Right atrium auricular region (tissue), 2 donors: Measurements from ENCODE around the gene RPL18. TPM values are rescaled to one million over a fixed set of nuclear protein-coding genes. Genes with fewer than 3 reads are reported as not detected.
A peak's percentile ranks its signal among the peaks of the same experiment; 100 is the strongest.

ENCODE experiments used
- DNase-seq: peaks from one replicate; pipeline ENCODE4 v3.0.0-alpha.2; 2019; ENCODE audit warnings: low spot score
- H3K27ac ChIP-seq, 2 donors: fragments of 200-600 bp; sonication (generic); 1 replicate in 1 of 2; 2 replicates in 1 of 2; pipeline ENCODE4 v1.5.1; 2016 to 2019
- H3K27me3 ChIP-seq, 2 donors: fragments of 200-600 bp; sonication (generic); one replicate each; pipeline versions ENCODE4 v1.5.1 to v1.6.0; 2017 to 2019
- H3K36me3 ChIP-seq: fragments of 200-600 bp; sonication (generic); one replicate; pipeline ENCODE4 v1.5.1; 2016
- H3K4me1 ChIP-seq, 2 donors: fragments of 200-600 bp; sonication (generic); one replicate each; pipeline versions ENCODE4 v1.5.1 to v1.6.0; 2017 to 2019
- H3K4me3 ChIP-seq, 2 donors: fragments of 200-600 bp; sonication (generic); 1 replicate in 1 of 2; 2 replicates in 1 of 2; pipeline ENCODE4 v1.5.1; 2017 to 2019; ENCODE audit warnings: mild to moderate bottlenecking in 1 of 2, moderate library complexity in 1 of 2
- H3K9me3 ChIP-seq, 2 donors: fragments of 200-600 bp; sonication (generic); one replicate each; pipeline ENCODE4 v1.5.1; 2019
- total RNA-seq, 2 donors: library from RNA; depleted of rRNA; stranded (reverse); fragments of >200 nt; gene quantifications; one replicate each; pipeline ENCODE4 v1.1.0, GENCODE V29; 2016
- TF ChIP-seq, protein P1 (sequence below), 2 donors: fragments of 200-600 bp; sonication (generic); IDR thresholded peaks; one replicate each; pipeline ENCODE4 v1.5.1; 2019; ENCODE audit warnings: antibody characterized with exemption in 2 of 2

Gene RPL18
- total RNA-seq, 2 donors from 2014 or later: 846 to 1,334 TPM

- Histone ChIP-seq H3K27ac (no peak overlapping the region), H3K4me1 (peaks cover 0 to 29% of the 10 kb centered on the region in 2 donors), H3K4me3 (no peak overlapping the region), H3K9me3 (no peaks in the 10 kb centered on the region), H3K36me3 (no peaks in the 10 kb centered on the region), H3K27me3 (no peaks in the 10 kb centered on the region)
- TF ChIP-seq, protein P1, sequence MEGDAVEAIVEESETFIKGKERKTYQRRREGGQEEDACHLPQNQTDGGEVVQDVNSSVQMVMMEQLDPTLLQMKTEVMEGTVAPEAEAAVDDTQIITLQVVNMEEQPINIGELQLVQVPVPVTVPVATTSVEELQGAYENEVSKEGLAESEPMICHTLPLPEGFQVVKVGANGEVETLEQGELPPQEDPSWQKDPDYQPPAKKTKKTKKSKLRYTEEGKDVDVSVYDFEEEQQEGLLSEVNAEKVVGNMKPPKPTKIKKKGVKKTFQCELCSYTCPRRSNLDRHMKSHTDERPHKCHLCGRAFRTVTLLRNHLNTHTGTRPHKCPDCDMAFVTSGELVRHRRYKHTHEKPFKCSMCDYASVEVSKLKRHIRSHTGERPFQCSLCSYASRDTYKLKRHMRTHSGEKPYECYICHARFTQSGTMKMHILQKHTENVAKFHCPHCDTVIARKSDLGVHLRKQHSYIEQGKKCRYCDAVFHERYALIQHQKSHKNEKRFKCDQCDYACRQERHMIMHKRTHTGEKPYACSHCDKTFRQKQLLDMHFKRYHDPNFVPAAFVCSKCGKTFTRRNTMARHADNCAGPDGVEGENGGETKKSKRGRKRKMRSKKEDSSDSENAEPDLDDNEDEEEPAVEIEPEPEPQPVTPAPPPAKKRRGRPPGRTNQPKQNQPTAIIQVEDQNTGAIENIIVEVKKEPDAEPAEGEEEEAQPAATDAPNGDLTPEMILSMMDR (IDR thresholded peaks at IDR 0.05): no peak
- no peak for DNase-seq
Measured at GRCh38 chr19:48642862-48643261, 23.9 kb upstream of the RPL18 start.

- TF ChIP-seq, protein P1 (IDR thresholded peaks at IDR 0.05): no peak
- no peak for DNase-seq
- Histone ChIP-seq H3K9me3 (no peaks in the 10 kb centered on the region), H3K4me3 (no peak overlapping the region), H3K4me1 (peaks cover 0 to 34% of the 10 kb centered on the region in 2 donors), H3K27me3 (no peaks in the 10 kb centered on the region), H3K36me3 (no peaks in the 10 kb centered on the region), H3K27ac (no peak overlapping the region)
Measured at GRCh38 chr19:48641850-48642249, 22.9 kb upstream of the RPL18 start.

DNA sequence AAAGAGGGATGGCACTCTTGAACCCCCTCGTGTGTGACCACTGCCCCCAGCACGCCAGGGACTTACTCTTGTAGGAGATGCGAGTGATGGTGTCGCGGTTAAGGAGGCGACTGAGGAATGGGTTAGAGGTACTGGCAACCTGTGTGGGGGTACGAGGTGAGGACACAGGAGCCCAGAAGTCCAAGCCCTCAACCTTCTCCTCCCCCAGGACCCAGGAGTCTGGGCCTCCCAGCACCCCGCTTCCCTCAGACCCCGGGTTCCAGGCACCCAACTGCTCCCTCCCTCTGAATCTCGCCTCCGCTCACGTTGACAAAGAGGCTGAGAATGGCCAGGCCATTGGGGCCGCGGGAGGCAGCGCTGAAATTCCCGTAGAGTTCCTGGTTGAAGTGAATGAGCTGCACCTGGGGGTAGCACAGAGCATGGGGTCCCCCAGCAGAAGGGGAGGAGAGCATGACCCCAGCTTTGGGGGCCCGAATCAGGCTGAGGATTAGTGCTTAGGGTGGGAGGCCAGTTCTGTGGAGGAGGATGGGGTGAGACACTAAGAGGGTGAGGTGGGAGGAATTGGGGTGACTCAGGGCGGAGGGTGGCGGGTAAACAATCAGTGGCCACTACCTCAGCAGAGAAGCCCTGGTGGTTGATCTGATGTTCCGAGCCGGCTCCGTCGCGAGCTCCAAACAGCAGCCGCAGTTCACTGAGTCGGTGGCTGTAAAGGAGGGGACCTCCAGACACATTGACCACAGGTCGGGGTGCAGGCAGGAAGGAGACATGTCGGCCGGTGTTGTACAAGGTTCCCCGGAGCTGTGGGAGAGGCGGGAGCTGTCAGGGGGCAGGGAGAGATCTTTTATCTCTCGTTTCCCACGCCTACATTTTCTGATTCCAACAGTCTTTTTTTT lies 20.8 kb upstream of the RPL18 start:
- Histone ChIP-seq H3K27ac (no peak overlapping the region), H3K36me3 (no peaks in the 10 kb centered on the region), H3K4me1 (peaks cover 0 to 35% of the 10 kb centered on the region in 2 donors), H3K4me3 (no peak overlapping the region), H3K9me3 (no peaks in the 10 kb centered on the region), H3K27me3 (no peaks in the 10 kb centered on the region)
- DNase-seq: no peak
- TF ChIP-seq, protein P1 (IDR thresholded peaks at IDR 0.05): no peak

DNA sequence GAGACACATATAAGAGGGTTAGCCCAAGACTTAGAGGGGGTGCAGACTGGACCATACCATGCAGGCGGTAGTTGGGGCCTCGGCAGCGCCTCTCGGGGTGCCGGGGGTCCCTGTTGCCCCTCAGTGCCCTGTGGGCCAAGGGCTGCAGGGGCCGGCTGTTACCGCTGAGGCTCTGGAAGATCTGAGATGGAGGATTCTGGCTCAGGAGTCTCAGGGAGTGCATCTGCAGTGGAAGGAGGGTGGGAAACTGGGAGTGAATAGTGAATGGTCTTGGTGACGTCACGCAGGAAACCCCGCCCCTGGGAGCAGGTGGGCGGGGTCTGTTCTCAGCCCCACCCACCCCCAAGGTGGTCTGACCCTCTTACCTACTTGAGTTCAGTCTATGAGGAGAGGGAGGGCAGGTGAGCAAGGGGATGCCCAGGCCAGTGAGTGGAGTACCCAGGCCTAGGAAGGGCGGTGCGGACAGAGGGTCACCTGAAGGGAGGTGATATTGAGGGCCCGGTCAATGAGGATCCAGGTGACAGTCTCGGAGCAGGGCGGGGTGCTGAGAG lies 19.9 kb upstream of the RPL18 start:
- TF ChIP-seq, protein P1 (IDR thresholded peaks at IDR 0.05): no peak
- DNase-seq: no peak
- no peaks in the 10 kb centered on the region for H3K27me3 ChIP-seq
- peaks cover 0 to 38% of the 10 kb centered on the region in 2 donors for H3K4me1 ChIP-seq
- peak overlapping the region; percentile 97 to 98 for H3K27ac ChIP-seq
- peak overlapping the region in 1 of 2 donors; percentile 78 for H3K4me3 ChIP-seq
- no peaks in the 10 kb centered on the region for H3K9me3 ChIP-seq
- no peaks in the 10 kb centered on the region for H3K36me3 ChIP-seq

- Histone ChIP-seq H3K27me3 (no peaks in the 10 kb centered on the region), H3K9me3 (no peaks in the 10 kb centered on the region), H3K4me1 (peaks cover 0 to 45% of the 10 kb centered on the region in 2 donors), H3K4me3 (peak overlapping the region; percentile 49 to 78), H3K36me3 (no peaks in the 10 kb centered on the region), H3K27ac (peak overlapping the region; percentile 97 to 98)
- peak; percentile 91 for DNase-seq
- TF ChIP-seq, protein P1 (IDR thresholded peaks at IDR 0.05): no peak
Measured at GRCh38 chr19:48637948-48638830, 19.2 kb upstream of the RPL18 start.
